LoVo (cell line): ENCODE data around the gene TBC1D2B.
"Not testable (repeated sequence)": the region's sequence is repeated elsewhere in the genome, so short reads cannot be mapped to it uniquely, and the experiment has no call there.

ENCODE experiments used
- DNase-seq: peaks from one replicate; pipeline ENCODE4 v3.0.0-alpha.2; 2016; ENCODE audit warnings: low spot score

Gene TBC1D2B

GRCh38 chr15:78000091-78000926, 77.2 kb downstream of the TBC1D2B start:
- DNase-seq: peak; percentile 25

- DNase-seq: no peak
These were observed 78.0 kb downstream of the TBC1D2B start for GRCh38 chr15:77999486-77999885.

GRCh38 chr15:77998592-77998991, 78.9 kb downstream of the TBC1D2B start:
- no peak for DNase-seq

GRCh38 chr15:77997761-77998554, 79.6 kb downstream of the TBC1D2B start:
- DNase-seq: not testable (repeated sequence)

- not testable (repeated sequence) for DNase-seq
These were observed 80.3 kb downstream of the TBC1D2B start for GRCh38 chr15:77997221-77997620.

GRCh38 chr15:77996713-77997171, 80.8 kb downstream of the TBC1D2B start:
- not testable (repeated sequence) for DNase-seq

- not testable (repeated sequence) for DNase-seq
These were observed 81.3 kb downstream of the TBC1D2B start for GRCh38 chr15:77996226-77996625.

GRCh38 chr15:77995537-77995918, 82.0 kb downstream of the TBC1D2B start:
- not testable (repeated sequence) for DNase-seq

- not testable (repeated sequence) for DNase-seq
These were observed 82.5 kb downstream of the TBC1D2B start for GRCh38 chr15:77994893-77995536.

GRCh38 chr15:77993970-77994693, 83.4 kb downstream of the TBC1D2B start:
- peak; percentile 82 for DNase-seq

GRCh38 chr15:77993374-77993911, 84.1 kb downstream of the TBC1D2B start:
- DNase-seq: no peak

GRCh38 chr15:77992356-77993222, 84.9 kb downstream of the TBC1D2B start:
- DNase-seq: no peak

- not testable (repeated sequence) for DNase-seq
These were observed 85.8 kb downstream of the TBC1D2B start for GRCh38 chr15:77991658-77992201.

- DNase-seq: no peak
These were observed 86.5 kb downstream of the TBC1D2B start for GRCh38 chr15:77991029-77991406.

GRCh38 chr15:77989296-77990143, 88.0 kb downstream of the TBC1D2B start:
- DNase-seq: no peak

GRCh38 chr15:77988347-77989295, 88.9 kb downstream of the TBC1D2B start:
- no peak for DNase-seq

GRCh38 chr15:77987765-77988136, 89.8 kb downstream of the TBC1D2B start:
- DNase-seq: not testable (repeated sequence)
